H9 (cell line): Measurements from ENCODE around the gene FBXL2. TPM values are rescaled to one million over a fixed set of nuclear protein-coding genes. Genes with fewer than 3 reads are reported as not detected.
"Not testable (repeated sequence)": the region's sequence is repeated elsewhere in the genome, so short reads cannot be mapped to it uniquely, and the experiment has no call there.

Experiments
- DNase-seq: peaks from one replicate; pipeline ENCODE4 v3.0.0-alpha.2; 2017
- H2AFZ ChIP-seq: one replicate; pipeline ENCODE4 v1.6.1; 2013; ENCODE audit warnings: mild to moderate bottlenecking, low read length, control low read depth, moderate library complexity
- H2AK5ac ChIP-seq: 2 replicates; pipeline ENCODE4 v1.6.1; 2013; ENCODE audit warnings: low read length, control low read depth, mixed read lengths; ENCODE audit not compliant: insufficient read length
- H2BK120ac ChIP-seq: one replicate; pipeline ENCODE4 v1.6.1; 2013; ENCODE audit warnings: low read depth, mild to moderate bottlenecking, low read length, control low read depth, inconsistent platforms; ENCODE audit not compliant: poor library complexity, severe bottlenecking
- H2BK12ac ChIP-seq: 2 replicates; pipeline ENCODE4 v1.6.1; 2013; ENCODE audit warnings: low read length, control low read depth, mixed read lengths, low read depth; ENCODE audit not compliant: insufficient read length
- H2BK15ac ChIP-seq: 2 replicates; pipeline ENCODE4 v1.6.1; 2013; ENCODE audit warnings: low read depth, low read length, control low read depth
- H2BK20ac ChIP-seq: one replicate; pipeline ENCODE4 v1.6.1; 2013; ENCODE audit warnings: low read depth, mild to moderate bottlenecking, low read length, control low read depth, inconsistent platforms; ENCODE audit not compliant: poor library complexity, severe bottlenecking
- H2BK5ac ChIP-seq: 2 replicates; pipeline ENCODE4 v1.6.1; 2013; ENCODE audit warnings: low read length, control low read depth, mixed read lengths; ENCODE audit not compliant: insufficient read length
- H3K14ac ChIP-seq: 2 replicates; pipeline ENCODE4 v1.6.1; 2013; ENCODE audit warnings: low read length, control low read depth; ENCODE audit not compliant: insufficient read depth
- H3K18ac ChIP-seq: 2 replicates; pipeline ENCODE4 v1.6.1; 2013; ENCODE audit warnings: low read depth, mild to moderate bottlenecking, mixed read lengths, low read length, control low read depth; ENCODE audit not compliant: insufficient read length
- H3K23ac ChIP-seq: 2 replicates; pipeline ENCODE4 v1.6.1; 2013; ENCODE audit warnings: low read length, control low read depth, mixed read lengths, low read depth; ENCODE audit not compliant: insufficient read length
- H3K23me2 ChIP-seq: 2 replicates; pipeline ENCODE4 v1.6.1; 2013; ENCODE audit warnings: low read depth, mild to moderate bottlenecking, mixed read lengths, low read length, control low read depth; ENCODE audit not compliant: insufficient read length, poor library complexity, severe bottlenecking
- H3K27ac ChIP-seq: 2 replicates; pipeline ENCODE4 v1.5.1; 2013; ENCODE audit warnings: low read length, control low read depth, mixed read lengths, low read depth; ENCODE audit not compliant: insufficient read length
- H3K27me3 ChIP-seq: 2 replicates; pipeline ENCODE4 v1.6.1; 2013; ENCODE audit warnings: low read length, control low read depth, inconsistent platforms; ENCODE audit not compliant: insufficient read depth
- H3K4ac ChIP-seq: 2 replicates; pipeline ENCODE4 v1.6.1; 2013; ENCODE audit warnings: low read depth, mild to moderate bottlenecking, control low read depth, inconsistent platforms, low read length, moderate library complexity
- H3K4me1 ChIP-seq: 2 replicates; pipeline ENCODE4 v1.6.1; 2013; ENCODE audit warnings: low read length, control low read depth, inconsistent platforms; ENCODE audit not compliant: insufficient read depth
- H3K4me2 ChIP-seq: 2 replicates; pipeline ENCODE4 v1.6.1; 2013; ENCODE audit warnings: low read length, control low read depth, mixed read lengths; ENCODE audit not compliant: insufficient read length, insufficient read depth
- H3K56ac ChIP-seq: 2 replicates; pipeline ENCODE4 v1.6.1; 2013; ENCODE audit warnings: low read depth, mild to moderate bottlenecking, mixed read lengths, low read length, control low read depth; ENCODE audit not compliant: insufficient read length
- H3K79me1 ChIP-seq: 2 replicates; pipeline ENCODE4 v1.6.1; 2013; ENCODE audit warnings: low read depth, mild to moderate bottlenecking, moderate library complexity, low read length, control low read depth, inconsistent platforms; ENCODE audit not compliant: insufficient read depth, poor library complexity, severe bottlenecking
- H3K79me2 ChIP-seq: 2 replicates; pipeline ENCODE4 v1.6.1; 2013; ENCODE audit warnings: low read length, control low read depth, inconsistent platforms; ENCODE audit not compliant: insufficient read depth
- H3K9ac ChIP-seq: 2 replicates; pipeline ENCODE4 v1.6.1; 2013; ENCODE audit warnings: low read length, control low read depth, mixed read lengths; ENCODE audit not compliant: insufficient read length; ENCODE audit errors: extremely low read depth
- H3K9me3 ChIP-seq: one replicate; pipeline ENCODE4 v1.6.1; 2013; ENCODE audit warnings: low read depth, low read length, inconsistent platforms; ENCODE audit not compliant: control insufficient read depth
- H3T11ph ChIP-seq: one replicate; pipeline ENCODE4 v1.6.1; 2013; ENCODE audit warnings: mild to moderate bottlenecking, low read length, control low read depth, inconsistent platforms
- H4K20me1 ChIP-seq: one replicate; pipeline ENCODE4 v1.6.1; 2013; ENCODE audit not compliant: control insufficient read depth, insufficient read length, insufficient read depth
- H4K5ac ChIP-seq: 2 replicates; pipeline ENCODE4 v1.6.1; 2013; ENCODE audit warnings: low read depth, mild to moderate bottlenecking, mixed read lengths, low read length, control low read depth; ENCODE audit not compliant: insufficient read length
- H4K8ac ChIP-seq: replicated peaks from 2 replicates; pipeline ENCODE4 v1.6.1; 2013; ENCODE audit warnings: low read length, control low read depth, mixed read lengths, low read depth; ENCODE audit not compliant: insufficient read length
- H4K91ac ChIP-seq: 2 replicates; pipeline ENCODE4 v1.6.1; 2013; ENCODE audit warnings: low read depth, mild to moderate bottlenecking, moderate library complexity, mixed read lengths, low read length, control low read depth; ENCODE audit not compliant: insufficient read length
- H3K27ac Mint-ChIP-seq, 3 experiments: 2 replicates in 2 of 3; 3 replicates in 1 of 3; pipeline ENCODE4 v1.8.0; 2020 to 2021; ENCODE audit warnings: mixed read lengths in 3 of 3, mild to moderate bottlenecking in 1 of 3, moderate library complexity in 1 of 3
- H3K27me3 Mint-ChIP-seq: 2 replicates; pipeline ENCODE4 v1.8.0; 2021; ENCODE audit warnings: low read depth, mild to moderate bottlenecking, moderate library complexity, mixed read lengths
- H3K36me3 Mint-ChIP-seq, 3 experiments: 2 replicates in 2 of 3; 3 replicates in 1 of 3; pipeline ENCODE4 v1.8.0; 2020 to 2021; ENCODE audit warnings: low read depth in 3 of 3, mixed read lengths in 3 of 3; ENCODE audit not compliant: insufficient read depth in 1 of 3
- H3K4me1 Mint-ChIP-seq, 2 experiments: 2 replicates each; pipeline ENCODE4 v1.8.0; 2020; ENCODE audit warnings: mixed read lengths in 2 of 2
- H3K4me3 Mint-ChIP-seq, 2 experiments: 2 replicates in 1 of 2; 3 replicates in 1 of 2; pipeline ENCODE4 v1.8.0; 2020 to 2021; ENCODE audit warnings: mild to moderate bottlenecking in 2 of 2, mixed read lengths in 2 of 2, moderate library complexity in 1 of 2
- H3K9me3 Mint-ChIP-seq, 2 experiments: 2 replicates in 1 of 2; 3 replicates in 1 of 2; pipeline ENCODE4 v1.8.0; 2020; ENCODE audit warnings: mild to moderate bottlenecking in 2 of 2, mixed read lengths in 2 of 2, moderate library complexity in 1 of 2
- WGBS: extraction: QIAGEN DNeasy Blood & Tissue Kit; methylation state at CpG from one replicate; pipeline ENCODE4 v1.1.7; 2013; ENCODE audit warnings: missing lambda C conversion rate, low lambda C conversion rate, mixed read lengths; ENCODE audit not compliant: insufficient read length; ENCODE audit errors: extremely low coverage; 5-methylcytosine and 5-hydroxymethylcytosine counted together
- total RNA-seq: library from RNA; stranded (reverse); gene quantifications from 2 replicates; pipeline ENCODE4 v1.2.1, GENCODE V29; 2021
- TF ChIP-seq, protein P1 (sequence below): fragments of 200-600 bp; sonication (generic); conservative IDR thresholded peaks from 3 replicates; pipeline ENCODE4 v1.8.0; 2021; ENCODE audit warnings: antibody characterized with exemption, mild to moderate bottlenecking

FBXL2 gene
- total RNA-seq, 1 experiment from 2014 or later, result 2.7 TPM

DNA sequence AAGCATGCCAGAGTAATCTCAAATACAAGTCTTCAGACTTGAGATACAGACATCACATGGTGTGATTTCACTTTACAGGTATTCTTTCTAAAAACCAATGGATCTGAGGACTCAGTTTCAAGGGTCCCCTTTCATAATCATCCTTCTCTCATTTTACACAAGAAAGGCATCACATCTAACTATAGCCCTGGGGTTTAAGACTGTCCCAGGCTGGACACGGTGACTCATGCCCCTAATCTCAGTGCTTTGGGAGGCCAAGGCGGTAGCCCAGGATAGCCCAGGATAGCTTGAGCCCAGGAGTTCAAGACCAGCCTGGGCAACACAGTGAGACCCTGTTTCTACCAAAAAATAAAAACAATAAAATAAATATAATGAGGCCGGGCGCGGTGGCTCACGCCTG is 126.5 kb downstream of the FBXL2 start:
- H3K27ac ChIP-seq, result no peak overlapping the region
- peaks cover 39 to 87% (median 79%) of the 10 kb centered on the region in 3 experiments for H3K36me3 Mint-ChIP-seq

DNA sequence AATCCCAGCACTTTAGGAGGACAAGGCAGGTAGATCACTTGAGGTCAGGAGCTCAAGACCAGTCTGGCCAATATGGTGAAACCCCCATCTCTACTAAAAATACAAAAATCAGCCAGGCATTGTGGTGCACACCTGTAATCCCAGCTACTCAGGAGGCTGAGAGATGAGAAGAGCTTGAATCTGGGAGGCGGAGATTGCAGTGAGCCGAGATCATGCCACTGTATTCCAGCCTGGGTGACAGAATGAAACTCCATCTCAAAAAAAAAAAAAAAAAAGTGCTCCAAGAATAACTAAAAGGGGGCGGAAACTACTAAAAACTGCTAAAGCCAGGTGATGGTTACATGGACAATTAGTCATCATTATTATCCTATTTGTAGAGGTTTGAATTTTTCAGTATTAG is 133.6 kb downstream of the FBXL2 start:
- H2BK12ac ChIP-seq, H3K79me2 ChIP-seq, H2BK15ac ChIP-seq, H3K27ac Mint-ChIP-seq, H3K27ac ChIP-seq, DNase-seq, H3K23me2 ChIP-seq, H2BK20ac ChIP-seq, H3K18ac ChIP-seq, H3K9ac ChIP-seq, H3K9me3 Mint-ChIP-seq, H2BK5ac ChIP-seq, H4K8ac ChIP-seq, H4K91ac ChIP-seq, H2AFZ ChIP-seq, H3K23ac ChIP-seq, H3K27me3 Mint-ChIP-seq, H4K5ac ChIP-seq, H3T11ph ChIP-seq, H3K4me2 ChIP-seq, H3K79me1 ChIP-seq, H3K4ac ChIP-seq, H3K27me3 ChIP-seq, H3K56ac ChIP-seq, H3K9me3 ChIP-seq, H4K20me1 ChIP-seq, H3K4me1 Mint-ChIP-seq, H2BK120ac ChIP-seq, H3K14ac ChIP-seq, H3K4me3 Mint-ChIP-seq, H2AK5ac ChIP-seq, H3K4me1 ChIP-seq: not testable (repeated sequence)
- H3K36me3 Mint-ChIP-seq, result peaks cover 42 to 90% (median 88%) of the 10 kb centered on the region in 3 experiments
- WGBS, result no CpG with 5 or more reads among the region's 3 CpGs

More for the DNA sequence above, 126.5 kb downstream of the FBXL2 start:
- Histone ChIP-seq H2AK5ac (no peak overlapping the region), H3K23ac (no peak overlapping the region), H3K4me1 (no peaks in the 10 kb centered on the region), H3K27me3 (no peaks in the 10 kb centered on the region), H2BK12ac (no peak overlapping the region), H4K20me1 (no peaks in the 10 kb centered on the region), H2BK20ac (no peak overlapping the region), H3K23me2 (no peaks in the 10 kb centered on the region), H4K8ac (no peak overlapping the region), H2BK120ac (no peak overlapping the region), H4K91ac (no peak overlapping the region), H3K79me2 (no peaks in the 10 kb centered on the region), H3K79me1 (no peaks in the 10 kb centered on the region), H3K4ac (no peak overlapping the region), H2BK5ac (no peak overlapping the region), H3K14ac (no peak overlapping the region), H3T11ph (no peak overlapping the region), H3K4me2 (no peak overlapping the region), H3K18ac (no peak overlapping the region), H2BK15ac (no peak overlapping the region), H4K5ac (no peak overlapping the region), H2AFZ (no peak overlapping the region), H3K56ac (no peak overlapping the region), H3K9ac (no peak overlapping the region), H3K9me3 (no peaks in the 10 kb centered on the region)
- Mint-ChIP-seq H3K27ac (no peak overlapping the region), H3K9me3 (no peaks in the 10 kb centered on the region), H3K27me3 (no peaks in the 10 kb centered on the region; the same call in 1 of the 2 replicates), H3K4me1 (no peaks in the 10 kb centered on the region), H3K4me3 (no peak overlapping the region)
- no peak for DNase-seq
- WGBS, result no CpG with 5 or more reads among the region's 6 CpGs
- TF ChIP-seq, protein P1, sequence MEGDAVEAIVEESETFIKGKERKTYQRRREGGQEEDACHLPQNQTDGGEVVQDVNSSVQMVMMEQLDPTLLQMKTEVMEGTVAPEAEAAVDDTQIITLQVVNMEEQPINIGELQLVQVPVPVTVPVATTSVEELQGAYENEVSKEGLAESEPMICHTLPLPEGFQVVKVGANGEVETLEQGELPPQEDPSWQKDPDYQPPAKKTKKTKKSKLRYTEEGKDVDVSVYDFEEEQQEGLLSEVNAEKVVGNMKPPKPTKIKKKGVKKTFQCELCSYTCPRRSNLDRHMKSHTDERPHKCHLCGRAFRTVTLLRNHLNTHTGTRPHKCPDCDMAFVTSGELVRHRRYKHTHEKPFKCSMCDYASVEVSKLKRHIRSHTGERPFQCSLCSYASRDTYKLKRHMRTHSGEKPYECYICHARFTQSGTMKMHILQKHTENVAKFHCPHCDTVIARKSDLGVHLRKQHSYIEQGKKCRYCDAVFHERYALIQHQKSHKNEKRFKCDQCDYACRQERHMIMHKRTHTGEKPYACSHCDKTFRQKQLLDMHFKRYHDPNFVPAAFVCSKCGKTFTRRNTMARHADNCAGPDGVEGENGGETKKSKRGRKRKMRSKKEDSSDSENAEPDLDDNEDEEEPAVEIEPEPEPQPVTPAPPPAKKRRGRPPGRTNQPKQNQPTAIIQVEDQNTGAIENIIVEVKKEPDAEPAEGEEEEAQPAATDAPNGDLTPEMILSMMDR, result no peak
